NB4 (cell line): Measurements from ENCODE around the gene PCNT.

Experiments used
- CTCF ChIP-seq: IDR thresholded peaks from one replicate; pipeline ENCODE4 v1.5.1; 2012; ENCODE audit warnings: low read depth, low read length
- POLR2A ChIP-seq: IDR thresholded peaks from 2 replicates; pipeline ENCODE4 v1.6.1; 2011; ENCODE audit warnings: mild to moderate bottlenecking; ENCODE audit not compliant: insufficient read length; ENCODE audit errors: extremely low read depth
- TF ChIP-seq, protein P1 (sequence below): IDR thresholded peaks from 2 replicates; pipeline ENCODE4 v1.6.1; 2011; ENCODE audit warnings: low read depth, low read length

DNA sequence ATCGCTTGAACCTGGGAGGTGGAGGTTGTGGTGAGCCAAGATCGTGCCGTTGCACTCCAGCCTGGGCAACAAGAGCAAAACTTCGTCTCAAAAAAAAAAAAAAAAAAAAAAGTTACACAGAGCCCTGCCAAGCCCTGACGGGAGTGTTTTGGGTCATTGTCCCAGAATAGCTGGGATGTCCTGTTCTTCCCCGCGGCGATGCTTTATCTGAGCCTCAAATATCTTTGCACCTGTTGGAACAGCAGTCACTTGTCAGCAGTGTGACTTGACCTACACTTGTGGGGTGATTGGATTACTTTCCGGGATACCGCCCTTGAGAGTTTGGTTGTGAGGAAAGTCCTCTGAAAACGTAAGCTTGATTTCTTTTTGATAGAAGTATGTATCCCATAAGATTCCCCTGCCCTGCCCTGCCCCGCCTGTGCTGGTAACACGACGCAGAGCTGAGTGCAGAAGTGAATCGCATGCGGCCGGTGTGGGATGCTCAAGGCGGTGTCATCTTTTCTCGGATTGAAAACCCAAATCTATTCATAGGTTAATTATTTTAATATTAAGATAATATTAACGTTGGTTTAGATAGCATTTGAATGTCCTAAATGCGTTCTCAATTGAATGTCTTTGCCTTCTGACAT, 50.9 kb downstream of the PCNT start:
- no peak for TF ChIP-seq CTCF
- TF ChIP-seq POLR2A: no peak
- TF ChIP-seq, protein P1, sequence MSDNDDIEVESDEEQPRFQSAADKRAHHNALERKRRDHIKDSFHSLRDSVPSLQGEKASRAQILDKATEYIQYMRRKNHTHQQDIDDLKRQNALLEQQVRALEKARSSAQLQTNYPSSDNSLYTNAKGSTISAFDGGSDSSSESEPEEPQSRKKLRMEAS: no peak
